Measurements from ENCODE around the gene TMLHE.
"Not testable (repeated sequence)": the region's sequence is repeated elsewhere in the genome, so short reads cannot be mapped to it uniquely, and the experiment has no call there.

The TMLHE gene

GRCh38 chrX:155491421-155491820, 121.3 kb downstream of the TMLHE start:
- not testable (repeated sequence) for DNase-seq

- not testable (repeated sequence) for DNase-seq
Measured at GRCh38 chrX:155477136-155477535, 135.6 kb downstream of the TMLHE start.

DNA sequence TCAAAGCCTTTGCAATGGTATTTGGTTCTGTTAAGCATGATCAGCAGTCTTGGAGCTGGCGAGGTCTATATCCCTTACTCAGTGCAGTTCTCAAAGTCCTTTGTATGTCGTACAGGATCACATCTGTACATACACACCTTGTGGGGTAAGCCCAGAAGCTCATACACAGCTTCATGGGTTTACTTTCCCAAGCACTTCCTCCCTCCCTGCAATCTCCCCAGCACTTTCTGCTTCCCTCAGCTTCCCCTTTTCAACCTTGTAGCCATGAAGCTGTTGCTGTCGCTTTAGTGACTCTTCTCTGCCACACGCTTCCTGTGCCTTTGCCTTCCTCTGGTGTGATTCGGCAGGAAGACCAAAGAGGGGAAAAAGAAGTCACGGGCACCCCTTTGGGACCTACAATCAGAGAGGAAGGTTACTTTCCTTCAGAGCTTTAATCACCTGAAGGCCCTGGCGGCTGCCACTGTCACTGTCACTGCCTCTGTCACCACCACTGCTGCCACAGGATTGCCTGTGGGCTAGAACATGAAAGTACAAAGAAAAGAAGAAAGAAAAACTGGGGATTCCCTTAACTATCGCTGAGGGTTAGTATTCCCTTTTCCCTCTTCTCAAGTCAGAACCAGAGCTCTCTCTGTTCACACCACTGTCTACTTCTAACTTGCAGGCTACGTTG, 146.3 kb downstream of the TMLHE start:
- not testable (repeated sequence) for DNase-seq

DNA sequence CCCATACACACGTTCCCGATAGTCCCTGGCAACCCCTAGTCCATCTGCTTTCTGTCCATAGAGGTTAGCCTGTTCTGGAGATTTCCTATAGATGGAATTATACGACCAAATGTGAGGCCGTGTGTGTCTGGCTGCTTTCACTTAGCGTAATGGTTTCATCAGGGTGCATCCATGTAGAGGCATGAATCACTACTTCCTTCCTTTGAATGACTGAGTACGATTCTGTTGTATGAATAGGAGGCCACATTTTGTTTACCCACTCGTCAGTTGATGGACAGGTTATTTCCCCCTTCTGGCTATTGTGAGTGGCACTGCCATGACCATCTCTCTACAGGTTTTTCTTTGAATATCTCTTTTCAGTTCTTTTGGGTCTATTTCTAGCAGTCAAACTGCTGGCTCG, 152.3 kb downstream of the TMLHE start:
- DNase-seq: not testable (repeated sequence)

GRCh38 chrX:155458471-155458870, 154.3 kb downstream of the TMLHE start, which contains the start of gene F8A3:
Gene F8A3 (minus strand): TSS chrX:155458620. CDS start chrX:155458600, 20 bp downstream.
- not testable (repeated sequence) for DNase-seq

DNA sequence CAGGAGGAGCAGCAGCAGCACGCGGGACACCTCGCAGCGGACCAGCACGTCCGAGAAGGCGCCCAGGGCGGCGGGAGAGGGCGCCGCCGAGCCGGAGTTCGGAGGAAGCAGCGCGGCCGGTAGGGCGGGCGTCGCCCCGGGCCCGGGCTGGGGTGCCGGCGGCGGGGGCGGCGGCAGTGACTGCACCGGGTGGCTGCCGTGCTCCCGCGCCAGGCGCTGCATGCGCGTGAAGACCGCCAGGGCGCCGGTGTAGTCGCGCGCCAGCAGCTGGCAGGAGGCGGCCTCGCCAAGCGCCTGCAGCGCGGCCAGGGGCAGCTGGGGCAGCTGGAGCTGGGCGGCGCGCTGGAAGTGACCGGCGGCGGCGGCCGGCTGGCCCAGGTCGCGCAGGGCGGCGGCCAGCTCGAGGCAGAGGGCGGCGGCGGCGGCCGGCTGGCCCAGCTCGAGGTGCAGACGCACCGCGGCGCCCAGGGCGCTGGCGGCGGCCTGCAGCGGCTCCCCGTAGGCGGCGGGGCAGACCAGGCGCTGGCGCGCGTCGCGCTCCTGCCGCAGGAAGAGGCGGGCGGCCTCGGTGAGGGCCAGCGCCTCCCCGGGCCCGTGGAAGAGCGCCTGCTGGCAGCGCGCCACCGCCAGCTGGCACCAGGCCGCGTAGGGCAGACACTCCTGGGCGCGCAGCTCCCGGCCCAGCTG, 154.8 kb downstream of the TMLHE start:
- not testable (repeated sequence) for DNase-seq

GRCh38 chrX:155441097-155441496, 171.7 kb downstream of the TMLHE start:
- DNase-seq: no peak
